SK-N-MC (cell line): ENCODE results near the gene TMEM221.

Experiments
- EZH2 ChIP-seq: fragments of 200-600 bp; sonication (generic); IDR thresholded peaks from one replicate; pipeline ENCODE4 v1.6.1; 2017; ENCODE audit warnings: antibody characterized with exemption
- POLR2AphosphoS5 ChIP-seq: IDR thresholded peaks from 2 replicates; pipeline ENCODE4 v1.6.1; 2012; ENCODE audit warnings: mild to moderate bottlenecking, low read depth, low read length, borderline replicate concordance

DNA sequence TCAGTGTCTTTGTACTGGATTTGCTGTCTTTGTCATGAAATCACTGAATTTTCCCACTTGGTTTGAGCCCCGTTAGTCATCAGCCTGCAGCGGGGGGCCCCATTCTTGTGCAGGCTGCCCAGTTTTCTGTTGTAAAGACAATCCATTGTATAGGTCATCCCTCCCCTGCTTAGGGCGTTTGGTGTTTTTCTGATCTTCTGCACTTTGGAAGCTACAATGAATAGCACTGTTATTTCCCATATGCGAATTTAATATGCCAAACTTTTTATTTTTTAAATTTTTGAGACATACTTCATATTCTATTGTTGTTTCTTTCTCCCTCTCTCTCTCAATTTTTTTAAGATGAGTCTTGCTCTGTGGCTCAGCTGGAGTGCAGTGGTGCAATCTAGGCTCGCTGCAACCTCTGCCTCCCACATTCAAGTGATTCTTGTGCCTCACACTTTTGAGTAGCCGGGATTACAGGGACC is 30.9 kb upstream of the TMEM221 start:
- TF ChIP-seq POLR2AphosphoS5: no peak
- TF ChIP-seq EZH2: no peak
